ENCODE data around the gene DNAJC18. TPM values are rescaled to one million over a fixed set of nuclear protein-coding genes. Genes with fewer than 3 reads are reported as not detected.

Gene DNAJC18
- total RNA-seq, 3 donors from 2014 or later = 4.2 to 10.3 (median 5.1) TPM

DNA sequence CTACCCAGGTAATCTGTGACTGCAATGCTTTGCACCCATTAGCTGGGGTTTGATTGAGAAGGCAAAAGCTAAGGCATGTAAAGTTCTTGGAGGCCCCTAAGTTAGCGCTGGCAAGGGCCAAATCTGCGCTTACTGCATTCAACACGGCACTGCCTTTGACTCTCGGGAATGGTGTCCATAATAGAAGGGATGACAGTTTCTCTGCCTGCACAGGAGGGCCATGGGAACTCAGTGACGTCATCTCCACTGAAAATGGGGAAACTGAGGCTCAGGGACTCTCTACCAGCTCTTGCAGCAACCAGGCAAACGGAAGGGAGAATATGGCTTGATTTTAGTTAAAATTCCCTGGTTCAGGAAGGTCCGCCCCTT lies 35.9 kb downstream of the DNAJC18 start:
- TF ChIP-seq, protein P1, sequence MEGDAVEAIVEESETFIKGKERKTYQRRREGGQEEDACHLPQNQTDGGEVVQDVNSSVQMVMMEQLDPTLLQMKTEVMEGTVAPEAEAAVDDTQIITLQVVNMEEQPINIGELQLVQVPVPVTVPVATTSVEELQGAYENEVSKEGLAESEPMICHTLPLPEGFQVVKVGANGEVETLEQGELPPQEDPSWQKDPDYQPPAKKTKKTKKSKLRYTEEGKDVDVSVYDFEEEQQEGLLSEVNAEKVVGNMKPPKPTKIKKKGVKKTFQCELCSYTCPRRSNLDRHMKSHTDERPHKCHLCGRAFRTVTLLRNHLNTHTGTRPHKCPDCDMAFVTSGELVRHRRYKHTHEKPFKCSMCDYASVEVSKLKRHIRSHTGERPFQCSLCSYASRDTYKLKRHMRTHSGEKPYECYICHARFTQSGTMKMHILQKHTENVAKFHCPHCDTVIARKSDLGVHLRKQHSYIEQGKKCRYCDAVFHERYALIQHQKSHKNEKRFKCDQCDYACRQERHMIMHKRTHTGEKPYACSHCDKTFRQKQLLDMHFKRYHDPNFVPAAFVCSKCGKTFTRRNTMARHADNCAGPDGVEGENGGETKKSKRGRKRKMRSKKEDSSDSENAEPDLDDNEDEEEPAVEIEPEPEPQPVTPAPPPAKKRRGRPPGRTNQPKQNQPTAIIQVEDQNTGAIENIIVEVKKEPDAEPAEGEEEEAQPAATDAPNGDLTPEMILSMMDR (IDR thresholded peaks at IDR 0.05) = no peak
- ATAC-seq = peak; percentile 3

DNA sequence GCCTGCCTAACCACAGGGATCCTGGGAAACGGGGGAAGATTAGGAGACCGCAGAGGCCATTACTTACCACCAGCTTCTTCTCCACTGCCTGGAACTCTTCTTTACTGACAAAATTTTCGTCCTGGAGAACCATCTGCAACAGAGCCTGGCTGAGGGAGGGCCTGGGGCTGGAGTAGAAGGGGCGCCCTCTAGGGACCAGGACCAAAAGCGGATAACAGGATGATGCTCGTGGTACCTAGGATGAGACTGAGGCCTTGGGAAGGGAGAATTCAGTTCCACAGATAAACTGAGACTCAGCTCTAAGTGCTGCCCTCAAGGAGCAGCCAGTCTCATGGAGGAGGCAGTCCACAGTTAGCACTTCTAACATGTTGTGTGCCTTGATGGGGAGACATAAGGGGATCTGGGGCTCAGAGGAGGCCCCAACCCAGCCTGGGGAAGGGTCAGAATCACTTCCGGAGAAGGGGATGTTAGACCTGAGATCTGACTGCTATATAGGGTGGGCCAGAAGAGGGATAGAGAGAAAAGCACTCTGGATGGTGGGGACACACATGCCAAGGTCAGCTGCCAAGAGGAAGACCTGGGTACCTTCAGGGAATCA lies 36.7 kb downstream of the DNAJC18 start:
- TF ChIP-seq, protein P1 (IDR thresholded peaks at IDR 0.05) = peak; percentile 45
- DNase-seq = peak in 2 of 3 donors; percentile 51 to 59
- no peaks in the 10 kb centered on the region for H3K36me3 ChIP-seq (ENCODE audit: low read depth)
- peak; percentile 11 for ATAC-seq
- intact Hi-C loops (cut with DNase I, micrococcal nuclease) = no loop called here
- no peak overlapping the region for H3K4me3 ChIP-seq
- H3K4me1 ChIP-seq (ENCODE audit: low read depth) = peaks cover 15% of the 10 kb centered on the region
- no peaks in the 10 kb centered on the region for H3K9me3 ChIP-seq

More for the DNA sequence above, 35.9 kb downstream of the DNAJC18 start:
- Histone ChIP-seq H3K4me3 (peak overlapping the region; percentile 36), H3K4me1 (ENCODE audit: low read depth) (peaks cover 15% of the 10 kb centered on the region), H3K9me3 (no peaks in the 10 kb centered on the region), H3K36me3 (ENCODE audit: low read depth) (no peaks in the 10 kb centered on the region)
- DNase-seq = no peak
- intact Hi-C loops (cut with DNase I, micrococcal nuclease) = no loop called here

DNA sequence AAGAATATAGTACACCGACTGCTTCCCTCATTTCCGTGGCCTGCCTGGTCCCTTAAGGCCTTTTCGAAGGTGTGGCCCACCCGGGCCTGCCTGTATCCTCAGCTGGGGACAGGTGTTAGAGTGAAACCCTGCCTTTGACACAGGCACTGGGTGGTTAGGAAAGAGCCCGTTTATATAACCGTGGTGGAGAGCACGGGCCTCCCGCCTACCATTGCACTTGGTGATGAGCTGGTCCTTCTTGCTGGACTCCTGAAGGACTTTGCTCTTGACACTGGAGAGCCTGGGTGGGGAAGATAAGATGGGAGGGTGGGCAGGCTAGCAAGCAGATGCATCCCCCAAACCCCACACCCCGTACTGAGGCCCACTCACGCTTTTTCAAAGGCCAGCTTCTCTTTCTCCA lies 37.8 kb downstream of the DNAJC18 start:
- DNase-seq (no peak), ATAC-seq (no peak)
- TF ChIP-seq, protein P1 (IDR thresholded peaks at IDR 0.05) = no peak
- no peaks in the 10 kb centered on the region for H3K36me3 ChIP-seq (ENCODE audit: low read depth)
- H3K4me1 ChIP-seq (ENCODE audit: low read depth) = peaks cover 15% of the 10 kb centered on the region
- intact Hi-C loops (cut with DNase I, micrococcal nuclease) = no loop called here
- no peaks in the 10 kb centered on the region for H3K9me3 ChIP-seq
- H3K4me3 ChIP-seq = no peak overlapping the region

DNA sequence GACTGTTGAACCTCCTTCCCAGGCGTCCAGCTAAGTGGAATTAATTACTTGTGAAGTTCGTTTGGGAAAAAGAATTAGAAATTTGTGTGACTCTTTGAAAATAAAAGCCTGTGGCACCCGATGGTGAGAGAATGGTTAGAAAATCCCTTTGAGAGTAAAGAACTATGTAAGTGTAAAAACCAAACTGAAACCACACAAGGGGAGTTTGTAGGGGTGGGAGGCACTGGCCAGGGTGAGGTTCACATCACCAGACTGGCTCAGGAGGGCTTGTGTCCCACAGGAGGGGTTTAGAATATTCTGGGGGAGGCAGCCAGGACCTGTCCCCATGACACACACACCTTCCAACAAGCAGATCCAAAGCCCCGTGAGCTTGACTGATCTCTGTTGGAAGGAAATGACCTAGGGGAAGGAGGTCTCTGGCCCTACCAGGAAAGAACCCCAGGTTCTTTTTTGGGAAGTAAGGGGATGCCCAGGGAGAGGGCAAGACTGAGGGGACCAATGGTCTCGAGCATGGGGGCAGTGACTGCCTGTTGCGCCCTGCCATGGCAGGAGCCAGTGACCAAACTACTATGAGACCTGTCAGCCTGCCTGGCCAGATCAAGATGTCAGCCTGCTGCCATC lies 39.7 kb downstream of the DNAJC18 start:
- DNase-seq = no peak
- Histone ChIP-seq H3K9me3 (no peaks in the 10 kb centered on the region), H3K4me1 (ENCODE audit: low read depth) (peaks cover 14% of the 10 kb centered on the region), H3K4me3 (no peak overlapping the region), H3K36me3 (ENCODE audit: low read depth) (no peaks in the 10 kb centered on the region)
- intact Hi-C loops (cut with DNase I, micrococcal nuclease) = no loop called here
- ATAC-seq = no peak
- TF ChIP-seq, protein P1 (IDR thresholded peaks at IDR 0.05) = no peak

DNA sequence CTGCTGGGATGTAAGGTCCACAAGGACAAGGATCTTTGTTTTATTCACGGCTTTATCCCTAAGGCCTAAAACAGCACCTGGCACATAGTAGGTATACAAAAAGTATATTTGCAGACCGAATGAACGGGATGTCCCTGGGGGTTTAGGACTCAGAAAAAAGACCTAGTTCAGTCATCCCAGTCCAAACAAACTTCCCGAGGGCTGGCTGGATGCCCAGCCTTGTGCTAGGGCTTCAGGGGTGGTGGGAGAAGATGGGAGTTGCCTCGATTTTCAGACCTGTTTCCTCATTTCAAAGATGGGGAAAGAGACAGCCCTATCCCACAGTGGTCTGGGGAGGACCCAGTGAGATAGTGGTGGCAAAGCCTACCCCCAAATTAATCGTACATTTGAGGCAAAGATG lies 41.4 kb downstream of the DNAJC18 start:
- intact Hi-C loops (cut with DNase I, micrococcal nuclease) = no loop called here
- Histone ChIP-seq H3K4me3 (no peak overlapping the region), H3K4me1 (ENCODE audit: low read depth) (peaks cover 16% of the 10 kb centered on the region), H3K36me3 (ENCODE audit: low read depth) (no peaks in the 10 kb centered on the region), H3K9me3 (no peaks in the 10 kb centered on the region)
- ATAC-seq (no peak), DNase-seq (no peak)
- TF ChIP-seq, protein P1 (IDR thresholded peaks at IDR 0.05) = no peak
